ENCODE data around the gene PRDM11.
"Not testable (repeated sequence)": the region's sequence is repeated elsewhere in the genome, so short reads cannot be mapped to it uniquely, and the experiment has no call there.

Gene PRDM11

DNA sequence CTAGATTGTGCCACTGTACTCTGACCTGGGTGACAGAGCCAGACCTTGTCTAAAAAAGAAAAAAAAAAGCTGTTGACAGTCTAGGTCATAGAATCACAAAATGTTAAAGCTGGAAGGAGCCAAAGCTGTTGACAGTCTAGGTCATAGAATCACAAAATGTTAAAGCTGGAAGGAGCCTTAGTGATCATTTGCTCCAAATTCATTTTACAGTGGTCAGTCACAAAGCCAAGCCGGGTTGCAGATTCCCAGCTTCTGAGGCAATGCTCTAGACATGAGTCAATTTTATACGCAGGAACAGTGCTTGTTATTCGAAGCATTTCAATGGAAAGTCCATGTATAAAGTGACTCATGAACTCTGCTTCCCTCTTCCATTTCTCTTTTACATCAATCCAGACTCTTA, 92.3 kb downstream of the PRDM11 start:
- FAIRE-seq, result no peak

DNA sequence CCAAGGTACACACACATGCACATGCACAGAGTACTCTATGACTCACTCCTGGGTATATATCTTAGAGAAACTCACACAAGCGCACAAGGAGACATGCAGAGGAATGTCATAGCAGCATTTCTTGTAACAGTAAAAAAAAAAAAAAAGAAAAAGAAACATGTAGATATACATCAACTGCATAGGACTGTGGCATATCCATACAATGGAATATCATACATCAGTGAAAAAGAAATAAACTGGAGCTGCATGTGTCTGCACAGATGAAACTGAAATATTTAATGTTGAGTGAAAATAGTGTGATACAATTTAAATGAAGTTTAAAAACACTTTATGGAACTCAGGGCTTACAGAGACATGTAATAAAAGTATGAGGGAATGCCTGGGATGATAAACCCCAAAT, 93.3 kb downstream of the PRDM11 start:
- FAIRE-seq, result no peak

DNA sequence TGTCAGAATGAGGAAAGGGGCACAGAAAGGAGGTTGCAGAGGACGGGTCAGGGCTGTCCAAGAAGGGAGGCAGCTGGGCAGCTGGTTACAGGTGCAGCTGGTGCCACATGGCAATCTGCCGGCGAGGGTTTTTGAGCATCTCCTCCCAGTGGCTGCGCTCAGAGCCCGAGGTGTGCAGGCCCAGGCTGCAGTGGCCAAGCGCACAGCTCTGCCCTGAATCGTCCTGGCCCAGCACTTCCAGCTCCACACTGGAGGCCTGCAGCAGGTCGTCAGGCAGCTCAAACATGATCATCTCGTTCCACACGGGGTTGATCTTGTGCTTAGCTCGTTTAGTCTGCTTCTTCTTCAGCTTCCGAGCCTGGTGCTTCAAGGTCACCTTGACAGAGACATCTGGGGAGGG, 97.5 kb downstream of the PRDM11 start:
- FAIRE-seq, result no peak

DNA sequence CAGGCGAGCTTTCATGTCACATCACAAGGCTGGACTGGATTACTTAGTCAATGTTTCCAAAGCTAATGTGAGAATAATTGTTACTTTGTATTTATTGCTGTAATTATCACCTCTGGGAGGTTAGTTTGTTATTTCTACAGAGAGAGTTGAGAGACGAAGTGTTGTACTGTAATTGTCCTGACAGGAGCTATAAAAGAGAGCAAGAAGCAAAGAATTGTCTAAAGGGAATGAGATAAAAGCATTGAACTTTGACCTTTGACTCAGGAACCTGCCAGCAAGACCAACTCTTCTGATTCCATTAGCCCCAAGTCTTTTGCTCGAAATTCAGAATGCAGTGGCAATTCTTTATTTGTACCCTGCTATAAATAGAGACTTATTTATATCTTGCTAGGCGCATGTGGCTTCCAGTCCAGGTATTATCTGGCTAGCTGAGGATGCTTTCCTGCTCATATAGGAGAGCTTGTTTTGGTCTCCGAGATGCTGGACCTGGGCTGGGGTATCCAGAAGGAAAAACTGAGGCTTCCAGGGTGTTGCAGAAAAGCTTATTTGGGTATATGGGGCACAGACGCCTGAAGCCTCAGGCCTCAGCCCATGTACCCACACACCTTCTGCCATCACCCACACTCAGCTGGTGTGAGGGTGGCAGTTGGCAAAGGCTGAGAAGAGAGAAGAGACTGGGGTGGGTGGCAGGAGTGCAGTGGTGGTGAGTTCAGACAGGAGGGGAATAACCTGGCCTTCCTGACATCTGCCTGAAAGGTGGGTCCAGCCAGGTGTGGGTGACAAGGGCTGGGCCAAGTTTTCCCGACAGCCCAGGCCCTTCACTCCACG, 99.0 kb downstream of the PRDM11 start:
- FAIRE-seq, result no peak

DNA sequence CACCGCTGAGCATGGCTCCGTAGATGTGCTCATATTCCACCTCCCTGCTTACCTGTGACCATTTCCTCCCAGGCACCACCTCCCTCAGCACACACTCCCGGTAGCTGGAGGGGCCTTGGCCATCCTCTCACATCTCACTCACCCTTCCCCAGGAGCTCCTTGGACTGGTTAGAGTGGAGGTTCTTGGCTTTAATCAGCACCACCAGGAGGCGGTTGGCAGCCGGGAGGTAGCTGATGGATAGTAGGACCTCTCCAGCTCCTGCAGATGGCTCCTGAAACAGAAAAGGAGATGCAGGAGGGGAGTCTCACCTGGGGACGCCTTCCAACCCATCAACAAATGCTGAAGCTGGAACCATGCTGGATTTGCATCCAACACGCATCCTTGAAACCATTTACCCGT, 99.8 kb downstream of the PRDM11 start:
- no peak for FAIRE-seq

DNA sequence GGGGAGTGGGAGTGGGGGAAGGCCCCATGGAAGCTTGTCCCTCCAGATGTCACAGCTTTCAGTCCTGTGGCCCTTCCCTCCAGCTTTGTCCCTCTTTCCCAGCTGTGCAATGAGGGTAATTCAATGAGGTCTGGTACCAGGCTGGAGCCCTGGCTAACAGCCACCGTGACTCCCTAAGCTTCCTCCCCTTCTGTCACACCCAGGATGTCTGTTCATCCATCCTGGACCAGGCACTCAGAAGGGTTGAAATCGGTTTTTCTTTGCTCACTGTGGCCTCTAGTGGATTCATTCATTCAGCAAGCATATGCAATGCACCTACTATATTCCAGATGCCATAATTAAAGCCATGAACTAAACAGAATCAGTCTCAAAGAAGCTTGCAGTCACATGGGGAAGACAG, 101.0 kb downstream of the PRDM11 start:
- FAIRE-seq, result no peak

DNA sequence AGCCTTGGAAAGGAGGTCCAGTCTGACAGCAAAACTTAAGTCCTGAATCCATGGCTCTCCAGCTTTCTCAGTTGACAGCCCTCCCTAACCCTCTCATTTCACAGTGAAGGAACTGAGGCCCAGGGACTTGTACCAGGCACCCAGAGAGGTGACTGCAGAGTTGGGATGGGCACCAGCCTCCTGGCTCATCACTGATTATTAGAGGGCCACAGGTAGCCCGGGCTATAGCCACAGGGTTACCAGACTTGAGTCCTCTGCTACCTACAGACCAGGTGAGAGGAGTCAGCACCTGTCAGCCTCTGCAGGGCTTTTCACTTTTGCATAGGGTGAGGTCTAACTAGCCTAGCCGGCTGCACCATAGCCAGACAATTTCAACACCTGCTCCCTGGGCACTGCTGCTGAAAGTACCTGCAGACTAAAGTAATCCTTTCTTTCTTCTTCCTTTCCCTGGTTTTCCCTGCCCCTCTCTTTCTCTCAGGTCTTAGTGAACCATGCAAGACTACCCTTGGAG, 102.1 kb downstream of the PRDM11 start:
- FAIRE-seq, result no peak

DNA sequence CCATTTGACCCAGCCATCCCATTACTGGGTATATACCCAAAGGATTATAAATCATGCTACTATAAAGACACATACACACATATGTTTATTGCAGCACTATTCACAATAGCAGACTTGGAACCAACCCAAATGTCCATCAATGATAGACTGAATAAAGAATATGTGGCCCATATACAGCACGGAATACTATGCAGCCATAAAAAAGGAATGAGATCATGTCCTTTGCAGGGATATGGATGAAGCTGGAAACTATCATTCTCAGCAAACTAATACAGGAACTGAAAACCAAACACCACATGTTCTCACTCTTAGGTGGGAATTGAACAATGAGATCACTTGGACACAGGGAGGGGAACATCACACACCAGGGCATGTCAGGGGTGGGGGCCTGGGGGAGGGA, 102.9 kb downstream of the PRDM11 start:
- not testable (repeated sequence) for FAIRE-seq

DNA sequence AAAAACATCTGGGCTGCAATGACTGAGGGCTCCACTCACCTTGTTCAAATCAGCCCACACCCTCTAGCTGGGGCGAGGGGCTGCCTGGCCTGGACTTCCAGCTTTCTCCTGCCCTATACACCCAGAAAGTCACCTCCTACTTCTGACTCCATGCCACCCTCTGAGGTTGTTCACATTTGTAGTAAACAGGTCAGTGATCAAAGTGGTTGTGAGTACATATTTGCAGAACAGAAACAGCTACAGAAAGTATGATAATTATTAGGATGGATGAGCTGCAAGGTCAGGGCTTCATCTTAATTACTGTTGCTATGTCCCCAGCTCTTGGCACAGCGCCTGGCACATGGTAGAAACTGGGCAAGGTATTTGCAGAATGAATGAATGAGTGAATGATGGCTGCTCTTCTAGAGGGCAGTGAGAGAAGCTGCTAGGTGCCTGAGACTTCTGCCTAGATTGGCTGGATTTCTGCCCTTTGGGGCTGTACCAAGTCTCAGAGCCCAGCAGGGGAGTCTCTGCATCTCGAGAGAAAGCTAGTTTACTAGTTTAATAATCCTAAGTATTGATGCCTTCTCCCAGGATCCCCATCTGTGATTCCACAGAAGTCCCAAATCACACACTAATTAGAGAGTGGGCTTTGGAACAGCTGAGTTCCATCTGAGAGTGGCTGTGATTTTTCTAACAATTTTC, 103.7 kb downstream of the PRDM11 start:
- FAIRE-seq, result no peak

DNA sequence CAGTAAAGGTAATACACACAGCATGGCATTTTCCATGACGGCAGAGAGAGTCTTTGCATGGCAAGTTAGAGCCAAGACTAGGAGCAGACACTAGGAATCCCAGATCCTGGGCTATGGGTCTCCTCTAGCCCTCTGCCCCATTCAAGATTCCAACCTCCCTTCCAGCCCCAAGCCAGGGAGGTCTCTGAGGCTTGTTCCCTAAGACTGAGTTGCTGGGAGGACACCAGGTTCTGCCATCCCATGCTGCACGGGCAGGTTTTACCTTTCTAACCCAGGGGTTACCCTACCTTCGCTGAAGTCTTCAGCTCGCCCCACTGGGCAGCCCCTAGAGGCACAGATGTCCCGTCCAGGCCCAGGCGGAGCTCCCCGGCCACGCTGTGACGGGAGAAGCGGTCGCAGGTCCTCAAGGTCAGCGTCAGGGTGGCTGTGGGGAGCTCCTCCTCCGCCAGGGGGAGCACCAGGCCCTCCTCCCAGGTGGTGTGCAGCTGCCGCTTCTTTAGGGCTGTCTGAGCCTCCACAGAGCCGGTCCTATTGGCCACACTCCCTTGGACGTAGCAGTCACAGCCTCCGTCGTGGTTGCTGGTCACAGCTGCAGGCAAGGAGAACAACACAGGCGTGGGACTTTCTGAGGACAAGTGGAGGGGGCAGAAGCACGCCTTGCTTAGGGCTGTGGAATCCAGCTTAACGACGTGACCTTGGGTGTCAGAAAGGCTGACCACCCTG, 105.9 kb downstream of the PRDM11 start:
- no peak for FAIRE-seq

DNA sequence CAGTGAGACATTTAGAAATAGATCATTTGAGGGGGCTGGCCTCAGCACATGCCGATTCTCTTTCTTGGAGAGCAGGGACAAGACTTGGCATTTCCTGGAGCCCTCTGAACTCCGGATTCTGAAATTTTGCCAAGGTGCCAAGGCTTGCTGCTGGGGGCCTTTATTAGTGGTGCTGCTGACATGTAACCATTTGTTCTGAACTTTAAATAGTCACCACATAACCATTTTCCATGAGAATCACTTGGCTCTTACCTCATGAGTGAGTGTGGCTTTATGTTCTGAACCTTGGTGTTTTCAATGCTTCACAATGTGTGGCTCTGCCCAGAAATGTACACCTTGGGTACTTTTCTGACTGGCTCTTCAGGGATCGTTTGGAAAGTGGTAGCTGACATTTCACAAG, 106.4 kb downstream of the PRDM11 start:
- FAIRE-seq, result no peak

DNA sequence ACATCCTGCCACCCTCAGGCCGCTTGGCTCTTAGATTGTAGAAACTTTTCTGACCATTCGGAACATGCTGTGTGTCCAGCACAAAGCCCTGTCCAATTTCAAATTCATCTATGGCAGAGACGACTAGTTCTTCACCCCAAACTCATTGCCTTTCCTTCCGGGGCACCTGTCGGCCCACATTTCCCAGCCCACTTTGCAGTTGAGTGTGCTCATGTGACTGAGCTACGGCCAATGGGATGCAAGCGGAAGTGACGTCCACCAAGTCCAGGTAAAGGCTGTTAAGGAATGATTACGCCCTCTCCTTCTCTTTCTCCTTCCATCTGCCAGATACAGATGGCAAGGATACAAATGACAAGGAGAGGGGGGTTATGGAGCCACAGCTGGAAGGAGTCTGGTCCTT, 107.2 kb downstream of the PRDM11 start:
- no peak for FAIRE-seq

DNA sequence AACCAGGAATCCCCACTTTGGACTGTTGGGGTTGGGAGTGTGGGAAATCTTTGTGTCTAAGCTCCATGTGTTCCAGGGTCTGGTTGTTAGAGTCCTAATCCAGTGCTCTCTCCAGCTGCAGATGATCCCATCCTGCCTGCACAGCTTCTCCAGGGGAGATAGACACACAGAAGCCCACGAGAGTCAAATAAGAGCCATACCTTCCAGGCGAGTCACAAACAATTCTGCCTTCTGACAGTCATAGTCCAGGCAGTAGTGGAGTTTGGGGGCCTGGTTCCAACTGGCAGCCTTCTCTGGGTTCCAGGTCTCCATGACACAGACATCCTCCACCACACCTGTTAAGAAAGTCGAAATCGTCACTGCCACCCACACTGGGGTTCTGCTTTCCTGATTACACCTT, 107.6 kb downstream of the PRDM11 start:
- no peak for FAIRE-seq

DNA sequence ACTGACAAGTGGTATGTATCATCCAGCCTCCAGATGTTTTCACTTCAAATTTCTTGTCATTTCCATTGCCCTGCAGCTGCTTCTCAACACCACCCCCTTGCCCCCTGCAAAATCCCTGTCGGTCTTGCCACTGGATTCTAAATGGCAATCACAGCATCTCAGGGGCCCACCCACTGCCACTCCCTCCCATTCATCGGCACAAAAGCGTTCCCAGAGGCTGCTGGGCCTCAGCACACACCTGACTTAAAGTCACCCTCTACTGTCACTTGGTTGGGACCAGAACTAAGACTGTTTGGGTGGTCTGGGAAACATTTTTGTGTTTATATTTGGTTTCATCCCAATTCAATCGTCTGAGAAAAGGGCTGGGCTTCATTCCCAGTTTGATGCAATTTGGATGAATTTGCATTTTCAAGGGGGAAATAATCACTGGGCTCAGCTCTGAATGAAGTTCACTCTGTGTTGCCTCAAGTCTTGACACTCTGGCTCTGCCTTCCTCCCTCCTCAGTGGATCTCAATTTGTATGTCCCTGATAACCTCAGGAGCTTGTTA, 112.6 kb downstream of the PRDM11 start:
- no peak for FAIRE-seq

DNA sequence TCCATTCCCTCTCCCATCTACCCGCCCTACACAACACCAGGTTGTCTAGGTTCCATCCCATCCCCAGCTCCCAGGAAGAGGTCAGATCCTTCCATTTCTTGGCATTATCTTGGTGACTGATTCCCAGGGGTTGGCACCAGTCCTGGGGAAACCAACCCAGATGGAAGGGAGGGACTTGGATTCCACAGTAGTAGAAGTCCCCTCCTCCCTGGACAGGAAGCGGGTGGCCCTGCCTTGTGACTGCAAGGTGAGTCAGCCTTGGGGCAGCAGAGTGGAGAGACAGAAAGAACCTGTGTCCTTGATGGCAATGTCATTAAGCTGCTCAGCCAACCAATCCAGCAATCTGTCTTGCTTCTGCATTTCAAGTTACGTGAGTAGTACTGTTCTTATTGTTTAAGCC, 113.2 kb downstream of the PRDM11 start:
- FAIRE-seq, result no peak

DNA sequence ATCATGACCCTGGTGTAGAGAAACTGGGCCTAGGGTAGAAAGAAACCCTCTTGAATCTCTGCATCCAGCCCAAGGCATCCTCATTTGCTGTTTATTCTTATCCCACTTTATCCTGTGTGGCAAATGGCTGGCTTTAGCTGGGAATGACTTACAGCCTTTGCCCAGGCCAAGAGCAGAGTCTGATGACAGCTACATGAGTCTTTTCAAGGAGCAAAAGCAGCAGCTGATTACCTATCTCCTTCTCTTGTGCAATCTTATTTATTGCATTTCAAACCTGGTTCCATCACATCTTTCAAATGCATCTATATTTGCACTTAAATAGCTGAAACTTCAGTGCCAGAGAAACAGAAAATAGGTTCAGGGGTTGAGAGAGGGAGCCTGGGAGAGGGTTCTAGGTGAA, 113.6 kb downstream of the PRDM11 start:
- no peak for FAIRE-seq

DNA sequence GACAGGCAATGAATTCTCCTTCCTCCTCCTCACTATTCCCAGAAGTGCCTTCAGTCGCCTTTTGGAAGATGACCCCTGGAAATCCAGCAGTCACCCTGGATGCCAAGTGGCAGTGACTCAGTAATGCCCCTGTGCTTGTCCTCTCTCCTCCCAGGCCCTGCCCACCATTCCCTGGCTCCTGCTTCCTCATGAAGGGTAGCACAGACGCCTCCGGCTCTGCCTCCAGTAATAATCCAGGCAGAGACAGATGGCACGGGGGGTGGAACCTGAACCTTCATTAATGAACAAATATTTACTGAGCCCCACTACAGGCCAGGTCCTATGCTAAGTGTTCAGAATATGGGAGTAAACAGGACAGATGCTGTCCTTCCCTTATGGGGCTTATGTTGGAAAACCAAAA, 116.5 kb downstream of the PRDM11 start:
- no peak for FAIRE-seq

DNA sequence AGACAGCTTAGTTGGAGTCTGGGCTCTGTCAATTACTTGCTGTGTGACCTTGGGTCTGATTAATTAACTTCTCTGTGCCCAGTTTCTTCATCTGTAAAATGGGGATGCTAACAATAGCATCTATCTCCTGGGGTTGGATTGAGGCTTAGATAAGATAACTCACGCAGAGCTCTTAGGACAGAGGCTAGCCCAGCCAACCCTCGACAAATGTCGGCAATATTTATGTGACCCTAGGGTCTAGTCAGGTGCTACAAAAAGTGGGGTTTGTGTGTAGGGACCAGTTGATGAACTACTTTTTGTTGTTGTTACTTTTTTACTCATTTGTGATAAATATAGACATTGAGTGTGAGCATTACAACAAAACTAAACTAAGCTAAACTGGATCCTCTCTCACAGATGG, 117.3 kb downstream of the PRDM11 start:
- no peak for FAIRE-seq

DNA sequence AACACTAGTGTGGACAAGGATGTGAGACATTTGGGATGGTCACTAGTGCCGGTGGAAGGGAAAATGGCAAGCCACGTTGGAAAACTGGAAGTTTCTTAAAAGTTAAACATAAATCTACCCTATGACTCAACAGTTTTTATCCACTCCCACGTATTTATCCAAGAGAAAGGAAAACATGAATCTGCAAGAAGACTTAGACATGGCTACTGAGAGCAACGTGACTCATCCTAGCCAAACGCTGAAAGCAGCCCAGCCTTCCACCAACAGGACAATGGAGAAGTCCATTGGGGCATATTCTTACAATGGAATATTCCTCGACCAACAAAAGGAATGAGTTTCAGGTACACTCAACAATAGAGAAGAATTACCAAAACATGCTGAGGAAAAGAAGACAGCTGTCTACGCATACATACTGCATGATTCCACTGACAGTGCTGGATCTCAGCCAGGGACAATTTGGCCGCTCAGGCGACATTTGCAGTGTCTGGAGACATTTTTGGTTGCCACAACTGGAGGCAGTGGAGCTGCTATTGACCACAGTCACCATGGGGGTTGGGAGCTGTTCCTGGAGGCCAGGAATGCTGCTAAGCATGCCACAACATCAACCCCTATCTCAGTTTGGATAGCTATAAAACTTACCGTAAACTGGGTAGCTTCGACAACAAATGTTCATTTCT, 118.5 kb downstream of the PRDM11 start:
- no peak for FAIRE-seq

DNA sequence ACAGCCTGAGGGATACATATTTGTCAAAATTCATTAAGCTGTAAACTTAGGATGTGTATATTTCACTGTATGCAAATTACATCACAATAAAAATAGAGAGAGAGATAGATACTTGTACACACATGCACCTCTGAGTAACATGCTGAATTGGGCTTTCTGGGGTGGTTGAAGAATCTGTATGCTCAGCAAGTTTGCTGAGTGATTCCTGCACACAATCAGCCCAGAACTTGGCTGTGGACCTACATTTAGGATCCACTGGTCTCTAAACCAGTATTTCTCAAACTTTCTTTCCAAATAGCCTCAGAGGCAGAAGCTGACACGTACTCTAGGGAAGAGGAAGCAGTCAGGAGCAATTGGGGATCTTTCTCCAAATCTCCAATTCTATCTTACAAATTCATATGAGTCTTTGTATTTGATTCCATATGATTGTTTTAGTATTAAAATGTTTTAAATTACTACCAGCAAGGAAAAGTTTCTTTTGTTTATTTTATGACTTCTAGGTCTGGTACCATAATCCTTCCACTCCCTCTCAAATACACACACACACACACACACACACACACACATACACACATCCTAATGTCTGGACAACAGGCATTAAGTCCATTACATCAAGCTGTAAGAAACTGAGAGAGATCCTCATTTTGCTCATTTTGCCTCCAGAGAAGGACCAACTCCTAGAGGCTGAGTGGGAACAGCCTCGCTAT, 119.7 kb downstream of the PRDM11 start:
- no peak for FAIRE-seq

DNA sequence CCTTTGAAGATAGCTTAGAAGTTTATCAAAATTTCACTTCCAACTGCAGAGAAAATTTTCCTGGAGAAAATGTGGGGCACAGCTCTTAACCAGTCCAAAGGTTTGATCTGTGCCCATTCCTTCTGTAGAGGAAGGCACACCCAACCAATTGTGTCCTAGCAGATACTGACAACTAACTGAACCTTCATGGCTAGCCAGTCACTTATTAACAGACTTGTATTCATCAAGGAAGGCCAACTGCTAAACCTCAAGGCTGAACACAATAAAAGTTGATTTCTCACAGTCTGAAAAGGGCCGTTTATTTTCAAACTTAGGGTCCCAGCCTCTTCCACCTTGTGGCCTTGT, 120.2 kb downstream of the PRDM11 start:
- FAIRE-seq, result no peak

DNA sequence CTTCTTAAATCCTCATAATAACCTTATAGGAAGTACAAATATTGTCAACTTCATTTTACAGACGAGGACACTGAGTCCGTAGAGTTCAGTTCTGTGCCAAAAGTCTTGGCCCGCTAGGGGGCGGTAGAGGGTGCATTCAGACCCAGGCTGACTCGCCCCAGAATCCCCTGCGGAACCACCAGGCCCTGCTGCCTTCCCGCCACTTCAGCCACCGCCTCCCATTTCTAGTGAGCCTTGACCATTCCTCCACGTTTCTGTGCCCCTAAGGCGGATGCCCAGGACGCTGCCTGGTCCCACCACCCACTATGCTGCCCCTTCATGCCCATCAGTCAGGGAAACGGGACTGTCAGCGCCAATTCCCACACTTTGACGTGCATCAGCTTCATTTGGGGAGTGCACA, 120.6 kb downstream of the PRDM11 start:
- no peak for FAIRE-seq

All from endometrium (tissue), 2 donors.